ENCODE measurements around the gene C1GALT1. TPM values are rescaled to one million over a fixed set of nuclear protein-coding genes. Genes with fewer than 3 reads are reported as not detected.
"Not testable (repeated sequence)": the region's sequence is repeated elsewhere in the genome, so short reads cannot be mapped to it uniquely, and the experiment has no call there.

The C1GALT1 gene
- total RNA-seq, 1 donor from 2014 or later: 58.3 TPM

DNA sequence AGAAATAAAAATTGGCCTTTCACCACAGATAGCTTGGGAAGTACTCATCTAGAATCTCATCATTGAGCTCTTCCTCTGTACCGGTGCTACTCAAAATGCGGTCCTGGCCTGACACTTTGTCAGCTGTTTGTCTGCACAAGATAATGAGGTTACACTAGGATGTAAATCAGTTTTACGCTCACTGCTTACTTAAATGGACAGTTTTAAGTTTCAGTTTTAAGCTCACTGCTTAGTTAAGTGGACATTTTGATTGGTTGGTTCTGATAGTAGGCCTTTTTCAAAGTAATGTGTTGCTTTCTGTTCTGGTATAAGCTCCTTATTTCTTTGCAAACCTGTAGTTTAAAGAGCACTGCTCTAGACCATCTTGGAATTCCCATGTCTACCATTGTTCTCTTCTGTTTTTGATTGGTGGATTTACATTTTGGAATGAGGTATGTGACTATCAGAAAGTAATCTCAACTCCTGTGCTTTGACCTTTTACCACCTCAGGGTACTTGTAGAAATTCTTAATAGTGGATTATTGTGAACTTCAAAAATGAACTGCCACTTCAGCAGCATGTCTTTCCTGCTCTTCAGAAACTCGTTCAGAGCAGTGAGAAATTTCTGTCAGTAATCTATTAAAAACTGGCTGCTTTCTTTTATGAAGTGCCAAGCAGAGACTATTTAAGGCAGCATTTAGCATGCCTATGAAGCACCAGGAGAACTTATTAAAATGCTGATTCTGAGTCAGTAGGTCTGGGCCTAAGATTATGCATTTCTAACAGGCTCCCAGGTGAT is 55.0 kb downstream of the C1GALT1 start:
- DNase-seq (ENCODE audit: low spot score): no peak

DNA sequence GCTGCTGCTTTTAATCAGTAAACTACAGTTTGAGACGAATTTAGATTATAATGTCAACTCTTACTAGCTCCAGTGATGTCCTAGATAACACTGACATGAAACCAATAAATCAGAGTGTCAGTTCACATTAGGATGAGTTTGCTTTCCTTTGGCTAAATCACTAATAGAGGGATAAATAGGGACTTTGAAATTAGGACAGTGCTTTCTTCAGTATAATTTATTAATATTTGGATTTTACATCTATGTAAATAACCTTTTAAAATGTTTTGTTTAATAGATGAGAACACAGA is 55.6 kb downstream of the C1GALT1 start:
- no peak for DNase-seq (ENCODE audit: low spot score)

DNA sequence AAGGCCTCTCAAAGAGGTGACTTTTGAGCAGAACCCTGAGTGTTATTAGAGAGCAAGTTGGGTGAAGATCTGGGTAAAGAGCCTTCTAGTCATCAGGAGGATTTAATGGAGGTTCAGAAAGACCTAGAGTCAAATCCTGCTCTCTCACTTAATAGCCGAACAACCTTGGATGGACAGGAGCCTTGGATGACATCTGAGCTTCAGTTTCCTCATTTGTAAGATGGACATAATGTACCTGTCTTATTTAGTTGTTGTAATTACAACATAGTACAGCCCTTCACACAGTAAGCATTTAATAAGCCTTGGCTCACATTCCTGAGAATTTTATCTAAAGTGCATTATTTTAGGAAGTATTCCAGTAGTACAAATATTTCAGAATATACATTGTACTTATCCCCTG is 57.0 kb downstream of the C1GALT1 start:
- DNase-seq (ENCODE audit: low spot score): no peak

DNA sequence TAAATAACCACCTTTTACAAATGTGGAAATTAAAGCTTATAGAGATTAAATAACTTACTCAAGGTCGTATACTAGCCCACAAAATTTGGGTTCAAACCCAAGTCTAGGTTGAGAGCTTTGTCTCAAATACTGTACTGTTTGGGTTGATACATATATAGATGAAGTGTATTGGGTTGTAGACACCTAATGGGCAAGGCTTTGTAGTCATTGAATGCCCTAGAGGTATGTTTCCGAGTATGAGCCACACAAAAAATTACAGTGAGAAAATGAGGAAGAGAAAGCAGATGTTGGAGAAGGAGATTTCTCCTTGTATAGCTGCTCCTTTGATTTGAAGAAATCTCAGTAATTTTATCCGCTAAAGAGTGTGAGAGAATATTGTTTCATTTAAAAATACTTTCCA is 60.6 kb downstream of the C1GALT1 start:
- DNase-seq (ENCODE audit: low spot score): no peak

DNA sequence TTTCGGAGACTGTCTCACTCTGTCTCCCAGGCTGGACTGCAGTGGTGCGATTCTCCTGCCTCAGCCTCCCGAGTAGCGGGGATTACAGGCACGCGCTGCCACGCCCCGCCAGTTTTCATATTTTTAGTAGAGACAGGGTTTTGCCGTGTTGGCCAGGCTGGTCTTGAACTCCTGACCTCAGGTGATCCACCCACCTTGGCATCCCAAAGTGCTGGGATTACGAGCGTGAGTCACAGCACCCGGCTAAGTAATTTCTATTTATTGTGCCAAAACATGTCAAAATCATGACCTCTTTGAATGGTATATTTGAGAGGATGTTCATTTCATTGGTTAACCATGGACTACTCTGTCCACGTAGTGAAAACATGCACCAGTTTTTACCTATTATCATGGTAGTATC is 62.9 kb downstream of the C1GALT1 start:
- not testable (repeated sequence) for DNase-seq (ENCODE audit: low spot score)

DNA sequence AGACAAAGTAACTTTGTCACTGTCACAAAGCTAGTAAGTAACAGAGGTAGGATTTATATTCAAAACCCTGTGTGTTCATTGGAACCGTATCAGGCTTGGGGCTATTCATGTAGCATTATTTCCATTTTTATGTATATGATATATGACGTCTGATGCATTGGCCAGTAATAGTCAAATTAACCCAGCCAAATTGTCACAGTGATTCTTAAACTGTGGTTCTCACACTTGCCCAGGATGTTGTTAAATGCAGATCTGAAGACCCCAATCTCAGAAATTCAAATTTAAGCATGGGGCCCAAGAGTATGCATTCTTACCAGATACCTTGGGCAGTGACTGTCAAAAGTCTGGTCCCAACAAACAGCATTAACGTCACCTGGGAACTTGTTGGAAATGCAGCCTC is 63.9 kb downstream of the C1GALT1 start:
- DNase-seq (ENCODE audit: low spot score): no peak

DNA sequence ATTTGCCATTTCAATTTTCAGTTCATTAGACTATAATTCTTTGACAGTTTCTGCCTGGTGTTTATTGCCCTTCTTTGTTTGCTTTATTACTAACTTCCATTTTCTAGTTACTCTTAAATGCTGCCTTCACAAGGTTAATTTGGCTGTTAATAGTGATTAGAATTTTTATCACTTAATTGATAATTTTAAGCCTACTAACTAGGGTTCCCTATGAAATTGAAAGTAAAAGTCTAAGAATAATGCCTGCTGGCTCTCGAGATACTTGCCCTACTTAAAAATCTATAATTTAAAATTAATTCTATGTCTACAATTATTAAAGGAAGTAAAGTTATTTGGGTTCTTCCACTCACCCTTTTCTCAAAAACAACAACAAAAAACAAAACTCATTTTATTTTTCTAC is 65.3 kb downstream of the C1GALT1 start:
- DNase-seq (ENCODE audit: low spot score): no peak

DNA sequence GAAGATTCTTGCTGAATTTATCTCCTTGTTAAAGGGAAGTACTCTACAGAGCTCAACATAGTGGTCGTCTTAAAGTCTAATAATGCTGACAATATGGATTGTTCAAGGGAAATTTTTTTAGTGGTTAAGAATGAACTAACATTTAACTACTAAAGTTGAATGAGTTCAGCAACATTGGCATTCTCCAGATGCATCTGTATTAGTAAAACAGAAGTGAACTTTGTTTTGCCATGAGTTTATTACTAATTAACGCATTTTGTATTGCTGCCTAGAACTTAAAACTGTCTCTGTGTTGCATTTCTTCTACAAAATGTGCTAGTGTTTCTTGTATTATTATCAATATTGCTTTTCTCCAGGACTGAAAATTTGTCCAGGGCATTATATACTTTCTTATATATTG is 67.5 kb downstream of the C1GALT1 start:
- DNase-seq (ENCODE audit: low spot score): no peak

DNA sequence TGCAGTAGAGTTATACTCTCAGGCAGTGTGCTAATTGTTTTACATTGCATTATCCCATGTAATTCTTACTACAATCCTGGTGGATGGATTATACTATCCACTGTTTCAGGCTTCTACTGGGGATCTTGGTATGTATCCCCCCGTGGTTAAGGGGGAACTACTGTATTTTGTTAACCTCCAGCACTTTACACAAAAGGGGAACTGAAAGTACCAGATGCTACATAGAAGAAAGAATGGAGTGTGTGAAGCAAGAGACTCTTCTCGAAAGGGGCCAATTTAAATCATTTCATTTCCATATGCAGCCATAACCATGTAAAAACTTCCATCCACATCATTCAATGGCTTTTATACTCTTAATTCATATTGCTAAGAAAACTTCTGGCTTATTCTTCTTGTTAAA is 69.4 kb downstream of the C1GALT1 start:
- no peak for DNase-seq (ENCODE audit: low spot score)

DNA sequence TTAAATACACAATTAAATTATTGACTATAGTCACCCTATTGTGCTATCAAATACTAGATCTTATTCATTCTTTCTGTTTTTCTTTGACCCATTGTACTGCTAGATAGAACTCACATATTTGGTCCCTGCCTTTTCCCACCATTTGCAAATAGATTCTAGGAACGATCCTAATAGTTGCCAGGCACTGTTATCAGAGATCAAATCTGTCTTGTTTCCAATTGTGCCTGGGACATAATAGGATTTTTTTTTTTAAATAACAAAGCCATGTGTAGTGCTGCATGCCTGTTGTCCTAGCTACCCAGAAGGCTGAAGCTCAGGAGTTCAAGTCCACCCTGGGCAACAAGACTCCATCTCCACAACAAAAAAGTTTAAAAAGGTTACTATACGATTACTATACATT is 72.0 kb downstream of the C1GALT1 start:
- no peak for DNase-seq (ENCODE audit: low spot score)

DNA sequence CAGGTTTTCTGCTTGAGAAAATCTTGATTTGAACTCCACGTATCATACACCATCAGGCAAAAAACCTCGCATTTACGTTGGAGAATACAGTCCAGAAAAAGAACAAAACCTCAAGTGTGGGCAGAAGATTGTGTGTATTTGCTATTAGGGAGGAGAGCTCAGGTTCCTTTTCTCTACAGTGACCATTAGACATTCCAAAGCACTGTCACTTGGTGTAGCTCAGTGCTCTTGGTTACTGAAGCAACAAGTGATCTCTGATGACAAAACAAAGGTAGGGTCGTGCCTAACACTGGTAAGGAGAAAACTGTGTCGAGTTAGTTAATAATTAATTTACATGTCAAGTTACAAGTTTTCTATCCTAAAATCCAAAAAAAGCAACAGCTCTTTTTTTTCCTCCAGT is 72.6 kb downstream of the C1GALT1 start:
- no peak for DNase-seq (ENCODE audit: low spot score)

DNA sequence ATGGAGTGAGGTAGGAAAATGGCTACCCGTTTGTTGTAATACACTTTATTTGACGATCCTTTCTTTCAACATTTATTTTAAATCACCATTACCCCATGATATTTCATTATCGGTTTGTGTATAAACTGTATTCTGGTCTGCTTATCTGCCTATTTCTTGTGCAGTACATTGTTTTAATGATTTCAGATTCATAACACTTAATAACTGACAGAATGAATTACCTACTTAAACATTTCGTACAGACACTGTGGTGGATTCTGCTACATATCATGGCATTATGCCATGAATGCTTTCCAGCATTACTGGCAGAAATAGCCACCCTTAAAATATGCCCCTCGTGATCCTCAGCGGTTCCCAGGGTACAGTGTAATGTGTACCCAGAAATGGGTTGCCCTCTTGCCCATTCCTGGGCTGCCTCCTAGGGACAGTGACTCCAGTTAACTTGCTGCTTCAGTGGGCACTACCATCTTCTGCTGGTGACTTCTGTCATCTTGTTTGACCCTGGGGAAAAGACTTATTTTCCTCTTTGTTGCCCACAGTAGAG is 74.5 kb downstream of the C1GALT1 start:
- no peak for DNase-seq (ENCODE audit: low spot score)

DNA sequence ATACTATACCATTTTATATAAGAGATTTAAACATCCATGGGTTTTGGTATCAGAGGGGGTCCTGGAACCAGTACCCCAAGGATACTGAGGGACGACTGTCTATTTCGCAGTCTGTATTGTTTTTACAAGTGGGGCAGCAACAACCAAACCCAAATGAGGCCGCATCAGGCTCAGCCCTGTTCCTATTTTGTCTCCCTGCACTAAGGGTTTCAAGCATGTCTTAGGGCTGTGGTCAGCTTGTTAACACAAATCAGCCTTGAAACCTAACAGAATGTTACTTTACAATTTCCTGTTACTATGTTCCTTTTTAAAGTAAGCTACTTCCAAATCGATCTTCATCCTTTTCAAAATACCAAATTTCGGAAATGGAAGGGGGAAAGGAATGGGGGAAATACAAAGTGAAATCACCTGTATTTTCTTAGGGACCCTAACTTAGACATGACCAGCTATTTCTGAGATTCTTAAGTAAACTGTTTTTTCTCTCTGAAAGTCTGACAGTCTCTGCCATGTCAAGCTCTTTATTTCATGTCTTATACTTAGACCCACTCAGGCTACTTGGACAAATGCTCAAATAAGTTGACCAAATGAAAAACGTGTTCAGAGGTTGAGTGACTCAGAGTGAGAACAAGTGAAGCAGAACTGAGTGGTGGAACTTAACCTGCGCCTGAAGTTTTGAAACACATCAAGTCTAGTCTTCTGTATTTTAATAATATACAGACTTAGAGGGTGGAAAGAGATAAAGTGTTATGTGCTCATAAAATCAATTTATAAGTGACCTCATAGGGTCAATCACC is 75.8 kb downstream of the C1GALT1 start:
- no peak for DNase-seq (ENCODE audit: low spot score)

DNA sequence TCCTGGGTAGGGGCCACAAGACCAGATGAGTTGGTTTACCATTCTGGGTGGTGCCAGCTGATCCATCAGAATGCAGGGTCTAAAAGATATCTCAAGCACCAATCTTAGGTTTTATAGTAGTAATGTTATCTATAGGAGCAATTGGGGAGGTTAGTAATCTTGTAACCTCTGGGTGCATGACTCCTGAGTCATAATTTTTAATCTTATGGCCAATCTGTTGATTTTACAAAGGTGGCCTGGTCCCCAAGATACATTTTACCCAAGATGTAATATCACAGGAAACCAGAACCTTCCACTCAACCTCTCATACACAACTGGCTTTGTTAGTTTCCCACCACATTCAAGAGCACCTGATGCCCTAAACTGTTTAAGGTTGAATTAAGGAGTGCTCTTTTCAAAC is 79.5 kb downstream of the C1GALT1 start:
- DNase-seq (ENCODE audit: low spot score): no peak

DNA sequence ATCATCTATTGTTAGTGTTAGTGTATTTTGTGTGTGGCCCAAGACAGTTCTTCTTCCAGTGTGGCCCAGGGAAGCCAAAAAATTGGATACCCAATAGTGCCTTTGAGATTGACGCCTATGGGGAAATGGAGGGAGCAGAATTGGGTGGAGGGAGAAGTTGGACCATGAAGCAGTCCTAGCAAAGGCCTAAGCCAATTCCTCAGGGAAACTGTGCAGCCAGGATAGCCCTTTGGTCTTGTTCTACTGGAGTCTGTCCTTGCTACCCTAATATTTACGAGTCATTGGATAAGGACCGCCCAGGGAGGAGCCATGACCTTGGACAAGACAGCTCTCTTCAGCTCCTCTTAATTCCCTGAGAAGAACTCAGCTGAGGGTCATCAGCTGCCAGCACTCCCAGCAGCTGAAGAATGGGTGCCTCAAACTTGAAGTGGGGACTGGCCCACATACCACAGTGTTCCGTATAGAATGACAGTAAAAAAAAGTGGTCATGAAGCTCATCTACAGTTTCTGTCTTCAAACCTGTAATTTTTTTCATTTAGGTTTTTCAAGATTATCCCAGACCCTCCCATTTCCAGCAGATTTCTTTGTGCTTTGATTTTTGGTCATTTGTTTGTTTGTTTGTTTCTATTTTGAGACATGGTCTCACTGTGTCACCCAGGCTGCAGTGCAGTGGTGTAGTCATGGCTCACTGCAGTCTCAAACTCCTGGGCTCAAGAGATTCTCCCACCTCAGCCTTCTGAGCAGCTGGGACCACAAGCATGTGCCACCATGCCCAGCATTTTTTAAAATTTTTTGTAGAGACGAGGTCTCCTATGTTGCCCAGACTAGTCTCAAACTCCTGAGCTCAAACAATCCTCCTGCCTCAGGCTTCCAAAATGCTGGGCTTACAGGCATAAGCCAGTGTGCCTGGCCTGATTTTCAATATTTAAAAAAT is 81.2 kb downstream of the C1GALT1 start:
- no peak for DNase-seq (ENCODE audit: low spot score)

DNA sequence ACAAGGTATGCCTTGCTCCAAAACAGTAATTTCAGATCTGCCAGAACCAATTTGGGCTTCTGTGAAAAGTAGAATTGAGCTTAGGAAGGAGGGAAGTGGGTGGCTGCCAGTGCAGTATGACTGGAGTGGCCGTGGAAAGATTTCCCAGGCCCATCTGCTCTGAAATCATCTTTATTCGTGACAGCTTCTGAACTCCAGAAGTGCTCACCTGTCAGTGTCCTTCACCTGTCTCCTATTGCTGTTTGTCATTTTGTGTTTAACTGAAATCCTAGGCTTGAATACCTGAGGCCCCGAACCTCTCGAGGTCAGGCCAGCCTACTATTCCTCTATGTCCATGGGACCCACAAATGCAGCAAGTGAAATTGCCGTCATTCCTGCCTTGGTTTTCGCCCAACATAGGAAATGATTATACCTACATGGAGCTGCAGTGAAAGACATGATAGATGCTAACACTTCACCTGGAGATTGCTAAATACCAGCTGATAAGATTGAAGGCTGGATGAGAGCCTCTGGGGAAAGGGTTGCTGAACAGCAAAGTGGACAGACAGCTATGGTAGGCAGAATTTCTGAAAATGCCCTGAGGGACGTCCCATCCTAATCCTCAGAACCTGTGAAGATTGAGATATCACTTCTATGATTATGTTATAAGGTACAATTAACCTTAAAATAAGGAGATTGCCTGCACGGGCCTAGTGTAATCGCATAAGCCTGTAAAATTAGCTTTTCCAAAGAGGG is 82.1 kb downstream of the C1GALT1 start:
- no peak for DNase-seq (ENCODE audit: low spot score)

DNA sequence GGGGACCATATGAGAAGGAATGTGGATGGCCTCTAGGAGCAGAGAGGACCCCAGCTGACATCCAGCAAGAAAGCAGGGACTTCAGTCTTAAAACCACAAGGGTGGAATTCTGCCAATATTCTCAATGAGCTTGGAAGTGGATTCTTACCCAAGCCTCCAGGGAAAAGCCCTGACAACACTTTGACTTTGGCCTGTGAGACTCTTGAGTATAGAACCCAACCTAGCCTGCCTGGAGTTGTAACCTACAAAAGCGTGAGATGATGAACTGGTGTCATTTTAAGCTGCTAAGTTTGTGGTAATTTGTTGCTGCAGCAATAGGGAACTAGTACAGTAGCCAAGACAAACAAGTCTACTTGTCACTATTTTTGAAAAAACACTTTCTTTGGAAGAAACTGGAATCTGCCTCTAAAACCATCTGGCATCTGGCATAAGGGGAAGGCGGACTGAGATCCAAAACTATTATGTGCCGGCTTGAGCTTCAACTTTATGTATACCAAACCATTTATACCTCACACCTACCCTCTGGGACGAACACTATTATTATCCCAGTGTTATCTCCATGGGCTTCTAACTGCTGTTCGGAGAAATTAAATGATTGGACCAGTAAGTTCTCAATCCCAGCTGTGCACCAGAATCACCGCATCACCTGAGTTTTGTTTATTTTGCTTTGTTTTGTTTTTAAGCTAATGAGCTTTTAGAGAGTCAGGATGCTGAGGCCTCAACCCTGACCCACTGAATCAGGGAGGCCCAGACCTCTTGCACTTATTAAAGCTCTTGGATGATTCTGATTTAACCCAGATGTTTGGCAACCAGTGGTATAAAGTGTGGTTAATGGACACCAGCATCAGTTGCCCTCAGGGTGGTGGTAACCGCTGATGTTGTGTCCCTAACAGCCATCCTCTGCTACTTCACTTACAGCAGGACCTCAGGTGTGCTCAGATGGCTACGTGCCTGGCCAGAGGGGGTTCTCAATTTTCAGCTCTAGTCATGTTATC is 83.0 kb downstream of the C1GALT1 start:
- DNase-seq (ENCODE audit: low spot score): no peak

DNA sequence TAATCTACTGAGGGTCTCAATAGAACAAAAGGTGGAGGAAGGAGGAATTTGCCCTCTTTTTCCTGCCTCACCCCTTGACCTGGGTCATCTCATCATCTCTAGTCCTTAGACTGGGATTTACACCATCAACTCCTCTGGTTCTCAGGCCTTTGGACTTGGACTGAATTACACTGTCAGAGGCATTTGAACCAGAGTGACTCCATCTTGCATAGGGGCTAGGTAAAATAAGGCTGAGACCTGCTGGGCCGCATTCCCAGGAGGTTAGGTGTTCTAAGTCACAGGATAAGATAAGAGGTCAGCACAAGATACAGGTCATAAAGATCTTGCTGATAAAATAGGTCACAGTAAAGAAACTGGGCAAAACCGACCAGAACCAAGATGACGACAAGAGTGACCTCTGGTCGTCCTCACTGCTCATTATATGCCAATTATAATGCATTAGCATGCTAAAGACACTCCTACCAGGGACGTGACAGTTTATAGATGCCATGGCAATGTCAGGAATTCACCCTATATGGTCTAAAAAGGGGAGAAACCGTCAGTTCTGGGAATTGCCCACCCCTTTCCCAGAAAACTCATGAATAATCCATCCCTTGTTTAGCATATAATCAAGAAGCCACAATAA is 84.0 kb downstream of the C1GALT1 start:
- no peak for DNase-seq (ENCODE audit: low spot score)

DNA sequence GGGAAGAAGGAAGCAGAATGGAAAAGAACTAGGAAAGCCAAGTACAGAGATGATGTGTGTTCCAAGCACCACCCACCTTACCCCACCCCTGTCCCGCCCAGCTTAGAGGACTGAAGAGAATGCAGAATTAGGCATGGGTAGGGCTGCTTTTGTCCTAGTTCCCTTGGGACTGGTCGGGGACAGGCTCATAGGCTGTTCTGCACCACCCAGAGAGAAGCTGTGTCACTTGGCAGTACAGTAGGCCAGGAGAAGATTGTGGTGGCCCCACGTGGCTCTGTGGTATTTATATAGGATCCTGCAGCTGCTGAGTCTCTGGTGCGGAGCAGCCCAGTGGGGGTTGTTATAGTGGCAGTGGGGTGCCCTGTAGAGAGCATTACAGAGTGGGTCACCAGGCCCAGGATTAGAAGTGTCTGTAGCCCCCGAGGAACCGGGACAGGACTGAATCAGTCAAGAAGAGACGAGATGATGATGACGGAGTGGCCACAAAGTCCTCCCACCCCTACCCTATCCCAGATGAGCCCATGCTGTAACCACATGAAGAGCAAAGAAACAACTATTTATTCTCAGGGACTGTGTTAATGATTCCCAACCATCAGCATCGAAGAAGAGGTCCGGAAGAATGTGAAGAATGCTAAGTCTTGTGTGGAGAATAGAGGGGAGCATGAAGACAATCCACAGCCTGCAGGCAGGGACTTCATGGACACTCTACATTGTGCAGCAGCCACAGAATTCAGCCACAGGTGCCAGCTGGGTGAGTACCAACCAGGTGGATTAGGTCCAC is 88.9 kb downstream of the C1GALT1 start:
- DNase-seq (ENCODE audit: low spot score): no peak
